Thoracic aorta (tissue), 2 donors: ENCODE results near the gene MED28. TPM values are rescaled to one million over a fixed set of nuclear protein-coding genes. Genes with fewer than 3 reads are reported as not detected.

Experiments
- ATAC-seq: fragments of 150-250 bp; one replicate; pipeline ENCODE4 v1.8.0; 2017; ENCODE audit warnings: low read depth; ENCODE audit not compliant: insufficient number of reproducible peaks, low FRiP score
- DNase-seq: peaks from one replicate; pipeline ENCODE4 v3.0.0-alpha.2; 2020; ENCODE audit warnings: low spot score
- H3K27ac ChIP-seq, 2 donors: fragments of 200-600 bp; sonication (generic); 1 replicate in 1 of 2; 2 replicates in 1 of 2; pipeline ENCODE4 v1.5.1; 2016; ENCODE audit warnings: mild to moderate bottlenecking in 2 of 2, moderate library complexity in 2 of 2
- H3K27me3 ChIP-seq: fragments of 200-600 bp; sonication (generic); replicated peaks from 2 replicates; pipeline ENCODE4 v1.6.0; 2016; ENCODE audit warnings: mild to moderate bottlenecking; ENCODE audit not compliant: insufficient read depth
- H3K36me3 ChIP-seq: fragments of 200-600 bp; sonication (generic); one replicate; pipeline ENCODE4 v1.5.1; 2016
- H3K4me1 ChIP-seq, 2 donors: fragments of 200-600 bp; sonication (generic); 1 replicate in 1 of 2; 2 replicates in 1 of 2; pipeline versions ENCODE4 v1.5.1 to v1.6.0; 2016; ENCODE audit warnings: low read depth in 2 of 2, mild to moderate bottlenecking in 1 of 2; ENCODE audit not compliant: control insufficient read depth in 1 of 2
- H3K4me3 ChIP-seq: fragments of 200-600 bp; sonication (generic); 2 replicates; pipeline ENCODE4 v1.5.1; 2016; ENCODE audit warnings: mild to moderate bottlenecking
- H3K9me3 ChIP-seq: fragments of 200-600 bp; sonication (generic); 2 replicates; pipeline ENCODE4 v1.5.1; 2016
- total RNA-seq, 2 donors: library from RNA; depleted of rRNA; stranded (reverse); fragments of >200 nt; gene quantifications; one replicate each; pipeline versions ENCODE4 v1.1.0 to v1.2.3, GENCODE V29; 2016
- TF ChIP-seq, protein P1 (sequence below): fragments of 200-600 bp; sonication (generic); IDR thresholded peaks from one replicate; pipeline ENCODE4 v1.5.1; 2019; ENCODE audit warnings: antibody characterized with exemption

The MED28 gene
- total RNA-seq, 2 donors from 2014 or later: 14.5 to 22.8 TPM

DNA sequence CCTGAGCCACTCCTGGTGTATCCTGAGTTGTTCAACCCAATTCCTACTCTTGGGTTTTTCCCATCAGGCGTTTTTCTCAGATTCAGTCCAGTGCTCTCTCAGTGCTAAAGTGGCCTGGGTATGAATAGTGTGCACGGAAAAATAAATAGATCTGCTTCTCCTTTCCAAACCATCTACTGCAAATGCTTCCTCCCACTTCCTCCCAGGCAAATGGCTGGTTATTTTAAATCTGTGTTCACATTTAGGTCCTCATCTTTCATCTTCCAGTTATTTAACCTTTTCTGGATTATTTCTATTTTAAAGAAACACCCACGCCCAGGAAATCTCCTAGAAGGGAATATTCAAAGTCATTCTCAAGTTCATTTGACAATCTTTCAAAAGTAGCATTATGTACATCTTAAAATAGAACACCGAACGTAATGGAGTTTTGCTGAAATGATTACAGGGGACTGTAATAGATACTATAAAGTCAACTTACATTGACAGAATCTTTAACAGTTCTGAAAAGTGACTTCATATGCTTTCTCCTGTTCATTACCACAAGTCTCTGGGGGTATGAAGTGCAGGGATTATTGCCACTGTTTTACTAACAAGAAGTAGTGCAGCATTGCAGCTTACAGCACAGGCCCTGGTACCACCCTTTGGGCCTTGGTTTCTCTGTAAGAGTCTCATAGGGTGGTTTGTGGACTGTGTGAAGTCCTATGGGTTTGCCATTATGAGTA lies 66.3 kb downstream of the MED28 start:
- Histone ChIP-seq H3K9me3 (no peaks in the 10 kb centered on the region), H3K27me3 (no peaks in the 10 kb centered on the region), H3K36me3 (no peaks in the 10 kb centered on the region), H3K4me1 (no peaks in the 10 kb centered on the region), H3K27ac (no peak overlapping the region), H3K4me3 (no peak overlapping the region)
- DNase-seq (no peak), ATAC-seq (no peak)
- TF ChIP-seq, protein P1, sequence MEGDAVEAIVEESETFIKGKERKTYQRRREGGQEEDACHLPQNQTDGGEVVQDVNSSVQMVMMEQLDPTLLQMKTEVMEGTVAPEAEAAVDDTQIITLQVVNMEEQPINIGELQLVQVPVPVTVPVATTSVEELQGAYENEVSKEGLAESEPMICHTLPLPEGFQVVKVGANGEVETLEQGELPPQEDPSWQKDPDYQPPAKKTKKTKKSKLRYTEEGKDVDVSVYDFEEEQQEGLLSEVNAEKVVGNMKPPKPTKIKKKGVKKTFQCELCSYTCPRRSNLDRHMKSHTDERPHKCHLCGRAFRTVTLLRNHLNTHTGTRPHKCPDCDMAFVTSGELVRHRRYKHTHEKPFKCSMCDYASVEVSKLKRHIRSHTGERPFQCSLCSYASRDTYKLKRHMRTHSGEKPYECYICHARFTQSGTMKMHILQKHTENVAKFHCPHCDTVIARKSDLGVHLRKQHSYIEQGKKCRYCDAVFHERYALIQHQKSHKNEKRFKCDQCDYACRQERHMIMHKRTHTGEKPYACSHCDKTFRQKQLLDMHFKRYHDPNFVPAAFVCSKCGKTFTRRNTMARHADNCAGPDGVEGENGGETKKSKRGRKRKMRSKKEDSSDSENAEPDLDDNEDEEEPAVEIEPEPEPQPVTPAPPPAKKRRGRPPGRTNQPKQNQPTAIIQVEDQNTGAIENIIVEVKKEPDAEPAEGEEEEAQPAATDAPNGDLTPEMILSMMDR: no peak

DNA sequence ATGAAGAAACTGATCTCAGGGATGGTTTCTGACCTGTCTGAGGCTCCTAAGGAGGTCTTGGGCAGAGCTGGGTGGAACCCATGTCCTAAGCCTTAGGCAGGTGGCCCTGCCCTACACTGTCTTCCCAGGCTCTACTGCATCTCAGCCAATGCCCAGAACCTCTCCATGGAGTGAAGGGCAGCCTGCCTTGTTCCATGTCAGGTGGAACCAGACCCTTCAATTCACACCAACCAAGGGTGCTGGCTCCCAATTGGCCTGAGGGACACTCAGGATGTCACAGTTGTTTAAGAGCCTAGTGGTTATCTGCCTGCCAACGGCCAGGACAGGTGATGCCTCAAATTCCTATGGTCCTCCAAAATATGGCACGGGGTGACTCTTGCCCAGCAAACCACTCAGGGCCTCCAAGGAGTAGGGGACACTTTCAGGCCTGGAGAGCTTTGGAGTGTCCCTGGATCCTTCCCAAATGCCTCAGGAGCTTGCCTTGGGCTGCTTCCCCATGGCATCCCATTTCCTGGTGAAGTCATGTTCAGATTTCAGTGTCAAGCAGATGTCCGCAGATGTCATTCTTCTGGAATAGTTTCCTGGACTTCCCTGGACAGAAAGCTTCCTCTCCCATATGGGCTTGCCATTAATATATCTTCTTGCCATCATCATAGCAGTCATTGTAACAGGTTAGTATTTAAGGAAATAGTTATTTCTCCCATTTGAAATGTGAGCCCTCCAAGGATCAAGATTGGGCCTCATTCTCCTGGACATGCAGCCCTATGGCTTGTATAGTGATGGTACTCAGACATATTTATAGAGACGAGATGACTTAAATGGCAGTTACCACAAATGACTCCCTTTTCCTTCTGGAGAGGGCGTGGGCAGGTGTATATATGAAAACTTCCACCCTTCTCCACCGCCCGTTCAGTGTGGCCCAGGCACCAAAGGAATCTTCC lies 67.1 kb downstream of the MED28 start:
- no peak overlapping the region for H3K4me3 ChIP-seq

DNA sequence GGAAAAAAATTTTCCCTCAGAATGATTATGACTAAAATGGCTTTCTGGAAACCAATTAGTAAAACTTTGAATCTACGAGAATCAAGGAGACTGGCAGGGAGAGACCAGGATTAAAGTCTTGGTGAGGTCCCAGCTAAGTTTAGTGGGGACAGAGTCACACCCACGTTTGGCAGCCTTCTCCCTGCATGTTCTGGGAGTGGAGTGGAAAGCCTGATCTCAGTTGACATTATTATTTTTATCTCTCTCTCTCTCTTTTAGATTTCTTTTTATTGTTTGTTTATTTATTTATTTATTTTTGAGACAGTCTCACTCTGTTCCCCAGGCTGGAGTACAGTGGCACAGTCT lies 67.8 kb downstream of the MED28 start:
- no peak overlapping the region for H3K27ac ChIP-seq
- no peaks in the 10 kb centered on the region for H3K36me3 ChIP-seq
- DNase-seq (no peak), ATAC-seq (no peak)
- TF ChIP-seq, protein P1: no peak
- no peaks in the 10 kb centered on the region for H3K9me3 ChIP-seq
- H3K4me3 ChIP-seq: no peak overlapping the region
- no peaks in the 10 kb centered on the region for H3K4me1 ChIP-seq
- H3K27me3 ChIP-seq: no peaks in the 10 kb centered on the region

More for the DNA sequence above, 67.1 kb downstream of the MED28 start:
- DNase-seq (no peak), ATAC-seq (no peak)
- Histone ChIP-seq H3K4me1 (no peaks in the 10 kb centered on the region), H3K27me3 (no peaks in the 10 kb centered on the region), H3K27ac (no peak overlapping the region), H3K36me3 (no peaks in the 10 kb centered on the region), H3K9me3 (no peaks in the 10 kb centered on the region)
- TF ChIP-seq, protein P1: no peak

Other genes starting within 250 kb of the MED28 start
- gene QDPR, start 102.6 kb upstream of the MED28 start, total RNA-seq: 10 to 100 TPM in 1 of 2 donors, 1 to 10 TPM in 1; 9.0 to 10.7 TPM
- gene CLRN2, start 99.5 kb upstream of the MED28 start, total RNA-seq: not detected
- gene LAP3, start 37.4 kb upstream of the MED28 start, total RNA-seq: 10 to 100 TPM; 83.3 to 91.2 TPM
- not detected for gene FAM184B, start 167.0 kb downstream of the MED28 start, total RNA-seq
- 10 to 100 TPM; 12.9 to 31.1 TPM for gene DCAF16, start 196.1 kb downstream of the MED28 start, total RNA-seq
- gene NCAPG, start 196.3 kb downstream of the MED28 start, total RNA-seq: under 1 TPM in 1 of 2 donors, not detected in 1; 0.63 TPM